ENCODE results near the gene COA7.
A peak's percentile ranks its signal among the peaks of the same experiment; 100 is the strongest.

COA7 gene

GRCh38 chr1:52706136-52706670, 8.1 kb upstream of the COA7 start:
- Histone ChIP-seq H4K20me1 (ENCODE audit: insufficient read depth, low read length) (no peaks in the 10 kb centered on the region), H3K4me1 (ENCODE audit: low read length) (0 out of 2 replicates have a peak, but pooled peaks cover 3% of the 10 kb centered on the region), H3K9ac (ENCODE audit: low read length) (no peak overlapping the region), H3K79me2 (ENCODE audit: low read length) (no peaks in the 10 kb centered on the region), H3K36me3 (replicated peaks; ENCODE audit: insufficient read depth, low read length) (no peaks in the 10 kb centered on the region), H3K4me3 (ENCODE audit: low read length) (no peak overlapping the region), H3K9me3 (replicated peaks; ENCODE audit: insufficient read depth, low read length) (no peaks in the 10 kb centered on the region), H3F3A (ENCODE audit: insufficient read depth, low read length) (peaks cover 6% of the 10 kb centered on the region), H2AFZ (ENCODE audit: low read length) (no peak overlapping the region), H3K4me2 (ENCODE audit: low read depth, low read length) (no peak overlapping the region), H3K27ac (ENCODE audit: low read length) (no peak overlapping the region), H3K27me3 (replicated peaks; ENCODE audit: insufficient read depth, low read length) (no peaks in the 10 kb centered on the region), H3K9me2 (replicated peaks; ENCODE audit: insufficient read depth, low read length) (no peaks in the 10 kb centered on the region)
- DNase-seq = no peak
- TF ChIP-seq EZH2 (optimal IDR thresholded peaks at IDR 0.05; ENCODE audit: low read depth, low read length) (no peak), EZH2phosphoT487 (IDR thresholded peaks at IDR 0.05; ENCODE audit: low read length) (no peak), CTCF (IDR thresholded peaks at IDR 0.05; ENCODE audit: low read length) (no peak)

- Histone ChIP-seq H3K9ac (ENCODE audit: low read length) (peak overlapping the region; percentile 59), H2AFZ (ENCODE audit: low read length) (peak overlapping the region; percentile 98), H3K27ac (ENCODE audit: low read length) (peak overlapping the region; percentile 76), H3K4me1 (ENCODE audit: low read length) (peaks cover 7% of the 10 kb centered on the region; the same call in 1 of the 2 replicates), H4K20me1 (ENCODE audit: insufficient read depth, low read length) (no peaks in the 10 kb centered on the region), H3K79me2 (ENCODE audit: low read length) (no peaks in the 10 kb centered on the region), H3K27me3 (replicated peaks; ENCODE audit: insufficient read depth, low read length) (no peaks in the 10 kb centered on the region), H3K4me2 (ENCODE audit: low read depth, low read length) (peak overlapping the region; percentile 76), H3K36me3 (replicated peaks; ENCODE audit: insufficient read depth, low read length) (no peaks in the 10 kb centered on the region), H3K9me3 (replicated peaks; ENCODE audit: insufficient read depth, low read length) (no peaks in the 10 kb centered on the region), H3K9me2 (replicated peaks; ENCODE audit: insufficient read depth, low read length) (no peaks in the 10 kb centered on the region), H3F3A (ENCODE audit: insufficient read depth, low read length) (peaks cover 11% of the 10 kb centered on the region), H3K4me3 (ENCODE audit: low read length) (peak overlapping the region; percentile 55)
- peak; percentile 97 for DNase-seq
- TF ChIP-seq EZH2 (optimal IDR thresholded peaks at IDR 0.05; ENCODE audit: low read depth, low read length) (no peak), EZH2phosphoT487 (IDR thresholded peaks at IDR 0.05; ENCODE audit: low read length) (no peak), CTCF (IDR thresholded peaks at IDR 0.05; ENCODE audit: low read length) (no peak)
Observed at GRCh38 chr1:52702886-52703787, 5.0 kb upstream of the COA7 start.

GRCh38 chr1:52695627-52696026, 2.5 kb downstream of the COA7 start:
- no peak for DNase-seq
- H3K36me3 ChIP-seq (replicated peaks; ENCODE audit: insufficient read depth, low read length) = peaks cover 8% of the 10 kb centered on the region; the same call in 1 of the 2 replicates
- no peak overlapping the region for H3K9ac ChIP-seq (ENCODE audit: low read length)
- no peak overlapping the region for H3K4me2 ChIP-seq (ENCODE audit: low read depth, low read length)
- no peak overlapping the region for H2AFZ ChIP-seq (ENCODE audit: low read length)
- no peaks in the 10 kb centered on the region for H3K9me2 ChIP-seq (replicated peaks; ENCODE audit: insufficient read depth, low read length)
- peaks cover 70% of the 10 kb centered on the region for H3K79me2 ChIP-seq (ENCODE audit: low read length)
- H3F3A ChIP-seq (ENCODE audit: insufficient read depth, low read length) = peaks cover 9% of the 10 kb centered on the region; the same call in 1 of the 2 replicates
- no peaks in the 10 kb centered on the region for H3K27me3 ChIP-seq (replicated peaks; ENCODE audit: insufficient read depth, low read length)
- no peak overlapping the region for H3K4me3 ChIP-seq (ENCODE audit: low read length)
- H3K4me1 ChIP-seq (ENCODE audit: low read length) = peaks cover 4% of the 10 kb centered on the region; the same call in 1 of the 2 replicates
- TF ChIP-seq EZH2phosphoT487 (IDR thresholded peaks at IDR 0.05; ENCODE audit: low read length) (no peak), EZH2 (optimal IDR thresholded peaks at IDR 0.05; ENCODE audit: low read depth, low read length) (no peak), CTCF (IDR thresholded peaks at IDR 0.05; ENCODE audit: low read length) (no peak)
- no peaks in the 10 kb centered on the region for H3K9me3 ChIP-seq (replicated peaks; ENCODE audit: insufficient read depth, low read length)
- H4K20me1 ChIP-seq (ENCODE audit: insufficient read depth, low read length) = no peaks in the 10 kb centered on the region
- no peak overlapping the region for H3K27ac ChIP-seq (ENCODE audit: low read length)

All from MM.1S (cell line).